Measurements from ENCODE around the gene ZBTB7C.
"Not testable (repeated sequence)": the region's sequence is repeated elsewhere in the genome, so short reads cannot be mapped to it uniquely, and the experiment has no call there.

The ZBTB7C gene

DNA sequence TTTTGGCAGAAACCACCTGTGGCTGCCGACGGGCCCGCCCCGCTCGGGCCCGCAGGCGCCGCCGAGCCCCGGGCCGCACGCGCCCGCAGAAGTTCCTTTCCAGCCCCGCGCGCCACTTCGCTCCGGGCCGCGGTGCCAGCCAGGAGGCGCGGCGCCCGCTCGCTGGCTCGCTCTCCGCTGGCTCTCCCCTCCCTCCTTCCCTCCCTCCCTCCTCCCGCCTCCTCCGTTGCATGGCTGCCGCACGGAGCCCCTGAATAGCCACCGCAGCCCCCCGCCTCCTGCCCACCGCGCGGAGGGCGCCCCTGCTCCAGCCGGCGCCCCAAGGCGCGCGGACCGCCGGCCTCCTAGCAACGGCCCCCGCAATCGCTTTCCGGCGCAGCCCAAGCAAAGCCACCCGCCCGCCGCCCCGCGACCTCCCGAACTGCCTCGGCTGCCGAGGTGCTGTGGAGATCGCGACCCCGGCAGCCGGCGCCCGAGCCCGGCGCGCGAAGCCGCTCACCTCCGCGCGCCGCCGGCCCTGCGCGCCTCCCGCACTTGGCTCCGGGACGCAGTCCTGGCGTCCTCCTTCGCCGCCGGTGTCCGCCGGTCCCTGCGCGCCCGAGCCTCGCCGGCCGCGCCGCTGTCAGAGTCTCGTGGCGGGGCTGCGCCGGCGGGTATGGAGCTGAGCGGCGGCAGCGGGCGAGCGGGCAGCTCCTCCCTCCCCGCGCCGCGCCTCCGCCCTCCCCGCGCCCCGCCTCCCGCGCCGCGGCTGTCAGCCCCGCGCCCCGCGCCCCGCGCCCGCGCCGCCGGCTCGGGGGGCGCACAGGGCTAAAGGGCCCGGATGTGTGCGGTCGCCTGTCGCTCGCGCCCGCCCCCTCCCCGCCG is at the start of gene ZBTB7C:
ZBTB7C (minus strand) TSS at position 657 of the 864 bp plus-strand sequence.
- DNase-seq (ENCODE audit: low read depth in 2 of 2) = no peak

DNA sequence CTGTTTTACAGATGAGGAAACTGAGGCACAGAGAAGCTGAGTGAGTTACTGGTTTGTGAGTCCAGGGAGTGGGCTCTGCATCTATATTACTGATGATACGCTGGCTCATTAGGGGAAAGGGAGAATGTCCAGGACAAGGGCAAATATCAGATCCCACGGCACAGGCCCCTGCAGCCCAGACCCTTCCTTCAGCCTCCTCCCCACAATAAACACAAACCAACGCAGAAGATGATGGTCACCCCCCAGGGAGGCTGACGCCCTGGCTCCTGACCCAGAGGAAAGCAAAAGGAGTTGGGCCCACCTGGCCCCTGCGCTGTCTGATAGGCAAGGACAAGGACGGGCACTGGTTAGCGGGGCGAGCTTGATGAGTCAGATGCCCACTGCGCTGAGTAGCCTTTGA is 47.7 kb upstream of the ZBTB7C start:
- DNase-seq (ENCODE audit: low read depth in 2 of 2) = no peak

DNA sequence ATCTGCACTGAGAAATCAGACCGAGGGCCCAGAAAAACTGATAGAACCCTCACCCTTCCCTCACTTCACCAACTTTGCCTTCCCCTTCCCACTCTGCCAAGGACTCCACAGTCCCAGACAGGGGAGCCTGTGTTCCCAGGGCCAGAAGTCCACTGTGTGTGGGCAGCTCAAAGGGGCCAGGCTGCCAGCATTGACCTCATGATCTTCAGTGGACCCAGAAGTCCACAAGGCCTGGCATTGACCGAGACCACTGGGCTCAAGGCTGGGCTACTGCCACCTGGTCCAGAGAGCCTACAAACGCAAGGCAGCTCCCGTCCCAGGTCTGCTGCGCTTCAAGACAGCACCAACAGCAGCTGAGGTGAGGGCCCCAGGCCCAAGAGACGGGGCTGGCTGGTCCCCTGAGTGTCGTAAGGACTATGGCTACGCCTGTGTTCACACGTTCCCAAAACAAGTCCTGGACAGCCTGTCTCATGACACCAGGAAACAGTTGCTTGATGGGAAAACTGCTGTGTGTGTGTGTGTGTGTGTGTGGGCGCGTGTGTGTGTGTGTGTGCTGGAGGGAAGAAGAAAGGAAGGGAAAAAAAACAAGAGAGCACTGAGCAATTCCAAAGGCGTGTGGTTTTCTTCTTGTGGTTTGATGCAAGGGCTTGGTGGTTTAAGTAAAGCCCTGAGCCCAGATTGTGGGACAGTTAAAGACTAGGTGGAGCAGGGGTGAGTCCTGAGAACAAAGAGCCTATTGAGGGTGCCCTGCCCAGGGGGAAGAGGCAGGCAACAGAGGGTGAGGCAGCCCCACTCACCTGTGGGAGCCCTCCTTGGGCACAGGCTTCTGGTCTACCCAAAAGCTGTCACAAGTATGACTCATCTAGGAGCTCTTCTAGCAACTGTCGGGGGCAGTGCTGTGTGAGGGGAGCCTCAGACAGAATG is 46.6 kb upstream of the ZBTB7C start:
- DNase-seq (ENCODE audit: low read depth in 2 of 2) = peak in 1 of 2 experiments; percentile 12

DNA sequence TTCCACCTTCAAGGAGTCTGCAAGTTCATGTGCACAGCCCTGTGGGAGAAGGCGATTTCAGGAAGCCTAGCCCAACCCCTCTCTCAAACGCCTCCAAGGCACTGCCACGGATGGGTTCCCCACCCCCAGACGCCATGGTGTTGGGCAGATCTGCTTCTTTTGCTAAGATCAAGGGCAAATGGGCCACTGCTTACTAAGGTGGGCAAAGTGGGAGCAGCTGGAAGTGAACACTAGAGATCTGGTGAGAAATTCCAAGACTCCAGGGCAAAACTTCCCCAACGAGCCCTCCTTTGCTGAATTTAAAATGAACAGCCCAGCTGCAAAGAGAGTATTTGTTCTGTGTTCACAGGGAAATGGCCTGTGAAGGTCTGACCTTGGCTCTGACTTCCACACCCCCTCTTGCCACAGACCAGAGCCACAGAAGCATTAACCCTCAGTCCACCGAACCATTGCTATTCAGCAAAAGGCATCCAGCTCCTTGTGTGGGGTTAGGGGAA is 45.1 kb upstream of the ZBTB7C start:
- no peak for DNase-seq (ENCODE audit: low read depth in 2 of 2)

DNA sequence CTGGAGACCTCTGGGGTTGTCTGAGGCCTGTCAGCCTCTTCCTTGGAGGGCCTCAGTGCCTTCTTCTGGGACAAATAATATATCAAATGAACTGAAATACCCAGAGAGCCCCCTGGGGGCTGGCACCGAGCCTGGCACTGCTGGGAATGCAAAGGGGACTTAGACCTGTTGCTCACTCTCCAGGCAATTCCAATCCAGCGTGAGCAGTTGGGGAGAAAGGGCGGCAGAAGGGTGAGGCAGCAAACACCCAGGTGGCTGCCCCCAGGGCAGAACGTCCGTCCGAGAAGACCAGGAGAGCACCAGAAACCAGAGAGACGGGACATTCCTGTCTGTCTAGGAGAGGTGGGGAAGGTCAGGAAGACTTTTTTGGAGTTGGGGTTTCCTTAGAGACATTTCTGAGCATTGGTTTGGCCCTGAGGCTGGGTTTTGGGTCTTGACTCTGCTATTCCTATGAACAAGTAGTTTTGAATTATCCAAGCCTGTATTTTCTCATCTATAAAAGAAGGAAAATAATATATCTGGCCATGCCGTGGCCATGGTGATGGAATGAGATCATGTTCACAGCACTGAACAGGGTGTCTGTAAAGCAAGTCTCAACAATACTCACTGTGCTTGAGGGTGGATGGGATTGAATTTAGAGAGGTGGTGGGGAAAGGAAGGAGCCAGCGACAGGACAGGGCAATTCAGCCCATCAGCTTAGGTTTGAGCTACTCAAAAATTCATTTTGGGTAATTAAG is 44.3 kb upstream of the ZBTB7C start:
- no peak for DNase-seq (ENCODE audit: low read depth in 2 of 2)

DNA sequence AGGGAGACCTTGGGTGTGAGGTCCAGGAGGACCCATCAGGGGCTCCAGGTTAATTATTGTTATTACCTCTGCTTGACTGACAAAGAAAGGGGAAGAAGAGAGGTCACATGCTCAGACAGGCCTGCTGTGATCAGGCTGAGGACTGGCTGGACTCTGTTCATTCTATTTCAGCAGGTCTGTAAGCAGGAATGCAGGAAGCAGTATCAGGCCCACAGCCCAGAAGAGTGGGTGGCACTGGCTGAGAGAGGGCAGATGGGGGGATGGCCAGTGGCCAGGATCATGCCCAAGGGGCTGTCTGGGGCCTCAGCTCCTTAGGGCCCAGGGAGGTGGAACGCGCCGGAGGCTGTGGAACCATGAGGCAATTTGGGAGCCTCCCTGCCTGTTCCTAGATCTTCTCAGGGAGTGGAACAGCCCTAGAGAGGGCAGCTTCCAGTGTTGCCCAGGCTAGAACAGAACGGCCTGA is 43.7 kb upstream of the ZBTB7C start:
- no peak for DNase-seq (ENCODE audit: low read depth in 2 of 2)

DNA sequence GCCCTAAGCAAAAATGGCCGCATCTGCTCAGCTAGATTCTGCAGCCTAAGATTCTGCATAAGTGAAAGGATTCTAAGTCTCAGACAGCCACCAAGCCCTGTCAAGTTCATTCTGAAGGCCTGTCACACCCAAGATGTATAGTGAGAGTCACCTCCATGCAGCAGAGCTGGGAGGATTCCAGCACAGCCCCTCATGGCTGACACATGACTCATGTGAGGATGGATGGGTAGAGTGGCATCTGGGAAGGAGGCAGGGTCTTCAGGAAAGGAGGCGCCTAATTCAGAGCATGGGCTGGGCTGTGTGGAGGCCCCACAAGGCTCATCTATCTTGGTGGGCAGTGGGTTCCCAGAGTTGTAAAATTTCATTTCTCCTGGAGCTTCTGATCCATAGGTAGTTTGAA is 41.5 kb upstream of the ZBTB7C start:
- DNase-seq (ENCODE audit: low read depth in 2 of 2) = no peak

DNA sequence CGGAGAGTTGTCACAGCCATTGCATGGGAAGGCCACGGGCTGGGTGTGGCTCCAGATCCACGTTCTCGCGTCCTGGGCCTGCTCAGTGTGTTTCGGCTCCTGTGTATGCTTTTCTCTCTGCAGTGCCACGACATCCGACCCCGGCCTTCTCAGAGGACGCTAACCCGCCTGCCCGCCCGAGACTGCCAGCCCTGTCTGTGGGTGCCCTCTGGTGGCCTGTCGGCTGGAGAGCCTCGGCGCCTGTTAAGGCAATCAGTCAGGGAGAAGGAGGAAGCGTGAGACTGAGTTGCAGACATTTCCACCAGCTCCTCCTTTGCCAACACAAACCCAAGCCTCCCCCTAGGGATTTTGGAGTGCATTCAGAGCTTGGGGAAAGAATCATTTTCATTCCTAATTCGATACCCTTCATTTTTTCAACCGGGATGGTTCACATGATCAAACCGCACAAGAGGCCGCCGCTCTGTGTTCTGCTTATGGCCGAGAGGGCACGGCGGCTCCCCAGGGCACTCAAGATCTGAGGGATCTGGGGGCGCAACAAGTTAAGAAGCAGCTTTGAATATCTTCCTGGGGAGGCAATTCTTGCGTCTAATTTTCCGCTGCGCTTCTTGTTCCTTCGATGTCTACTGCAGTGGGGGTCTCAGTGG is 37.5 kb upstream of the ZBTB7C start:
- peak; percentile 43 to 60 for DNase-seq (ENCODE audit: low read depth in 2 of 2)

DNA sequence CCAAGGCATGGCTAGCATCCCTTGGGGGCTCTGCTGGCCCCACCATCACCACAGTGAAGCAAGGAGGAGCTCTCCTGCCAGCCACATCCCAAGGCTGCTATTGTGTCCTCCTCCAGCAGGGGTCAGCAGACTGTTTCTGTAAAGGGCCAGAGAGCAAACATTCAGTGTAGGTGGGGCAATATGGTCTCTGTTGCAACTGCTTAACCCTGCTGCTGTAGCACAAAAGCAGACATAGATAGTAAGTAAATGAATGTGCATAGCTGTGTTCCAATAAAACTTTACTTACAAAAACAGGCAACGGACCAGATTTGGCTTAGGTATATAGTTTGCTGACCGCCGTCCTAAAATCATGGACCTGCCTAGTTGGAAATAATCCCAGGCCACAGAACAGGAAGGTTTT is 36.4 kb upstream of the ZBTB7C start:
- DNase-seq (ENCODE audit: low read depth in 2 of 2) = peak; percentile 51 to 76

DNA sequence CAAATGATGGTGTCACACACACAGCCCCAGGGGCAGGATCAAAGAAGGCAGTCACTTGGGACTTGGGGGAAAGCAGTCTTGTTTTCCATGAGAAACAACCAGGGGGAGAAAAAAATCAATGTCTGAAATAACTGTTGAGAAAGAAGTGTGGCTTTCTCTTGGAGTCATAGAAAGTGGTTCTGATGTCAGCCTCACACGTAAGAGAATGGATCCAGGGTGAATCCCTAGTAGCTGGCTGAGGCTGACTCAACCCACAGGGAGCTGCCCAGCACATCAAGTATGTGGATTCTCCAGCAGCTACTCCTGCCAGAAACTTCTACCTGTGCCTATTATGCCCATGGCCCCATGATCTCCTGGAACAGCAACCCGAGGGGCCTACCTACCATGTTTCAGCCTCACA is 33.6 kb upstream of the ZBTB7C start:
- DNase-seq (ENCODE audit: low read depth in 2 of 2) = no peak

DNA sequence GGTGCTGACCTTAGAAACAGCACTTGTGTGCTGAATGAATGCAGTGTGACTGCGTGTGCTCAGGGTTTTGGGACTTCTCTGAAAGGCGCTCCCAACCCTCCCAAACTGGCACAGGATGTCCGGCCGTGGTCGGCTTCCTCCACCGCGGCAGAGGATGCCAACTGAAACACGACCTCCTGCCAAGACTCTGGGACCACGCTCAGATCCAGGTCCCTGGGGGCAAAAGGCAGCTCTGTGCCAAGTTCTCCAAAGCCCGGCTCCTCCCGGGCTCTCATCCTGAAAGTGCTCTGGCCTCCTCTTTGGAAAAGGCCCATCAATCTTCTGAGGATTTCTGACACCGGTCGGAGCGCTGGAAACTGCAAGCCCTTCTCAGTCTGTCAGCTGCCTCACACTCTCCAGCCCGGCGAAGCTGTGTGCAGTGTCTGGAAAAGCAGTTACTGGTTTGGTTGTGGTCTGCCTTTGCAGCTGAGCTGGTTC is 32.3 kb upstream of the ZBTB7C start:
- DNase-seq (ENCODE audit: low read depth in 2 of 2) = no peak

DNA sequence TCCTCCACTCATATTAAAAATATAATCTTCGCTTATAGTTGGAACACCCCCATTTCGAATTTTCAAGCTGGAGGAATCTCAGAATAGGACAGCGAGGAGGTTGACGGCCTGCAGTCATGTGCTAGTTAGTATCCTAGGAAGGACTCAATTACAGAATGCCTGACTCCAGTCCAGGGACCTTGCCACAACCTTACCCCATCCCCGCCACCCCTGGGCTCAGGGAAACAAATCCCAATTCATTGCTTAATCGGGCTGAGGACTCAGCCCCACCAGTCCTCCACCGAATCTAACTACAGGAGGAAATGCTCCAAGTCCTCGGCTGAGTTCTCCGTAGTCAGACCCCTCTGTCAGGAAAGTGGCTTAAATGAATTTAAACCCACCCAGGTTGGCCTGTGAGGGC is 31.7 kb upstream of the ZBTB7C start:
- DNase-seq (ENCODE audit: low read depth in 2 of 2) = no peak

DNA sequence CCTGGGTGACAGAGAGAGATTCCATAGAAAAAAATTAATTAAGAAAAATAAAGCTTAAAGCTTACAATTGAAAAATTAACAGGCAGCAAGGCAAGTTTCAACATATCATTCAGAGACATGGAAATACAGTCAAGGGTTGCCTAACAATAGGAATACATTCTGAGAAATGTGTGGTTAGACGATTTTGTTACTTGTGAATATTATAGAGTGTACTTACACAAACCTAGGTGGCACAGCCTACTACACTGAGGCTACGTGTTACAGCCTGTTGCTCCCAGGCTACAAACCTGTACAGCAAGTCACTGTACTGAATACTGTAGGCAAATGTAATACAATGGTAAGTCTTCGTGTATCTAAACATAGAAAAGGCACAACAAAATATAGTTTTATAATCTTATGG is 27.7 kb upstream of the ZBTB7C start:
- no peak for DNase-seq (ENCODE audit: low read depth in 2 of 2)

DNA sequence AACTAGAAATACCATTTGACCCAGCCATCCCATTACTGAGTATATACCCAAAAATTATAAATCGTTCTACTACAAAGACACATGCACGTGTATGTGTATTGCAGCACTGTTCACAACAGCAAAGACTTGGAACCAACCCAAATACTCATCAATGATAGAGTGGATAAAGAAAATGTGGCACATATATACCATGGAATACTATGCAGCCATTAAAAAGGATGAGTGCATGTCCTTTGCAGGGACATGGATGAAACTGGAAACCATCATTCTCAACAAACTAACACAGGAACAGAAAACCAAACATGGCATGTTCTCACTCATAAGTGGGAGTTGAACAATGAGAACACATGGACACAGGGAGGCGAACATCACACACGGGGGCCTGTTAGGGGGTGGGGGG is 25.2 kb upstream of the ZBTB7C start:
- not testable (repeated sequence) for DNase-seq (ENCODE audit: low read depth in 2 of 2)

DNA sequence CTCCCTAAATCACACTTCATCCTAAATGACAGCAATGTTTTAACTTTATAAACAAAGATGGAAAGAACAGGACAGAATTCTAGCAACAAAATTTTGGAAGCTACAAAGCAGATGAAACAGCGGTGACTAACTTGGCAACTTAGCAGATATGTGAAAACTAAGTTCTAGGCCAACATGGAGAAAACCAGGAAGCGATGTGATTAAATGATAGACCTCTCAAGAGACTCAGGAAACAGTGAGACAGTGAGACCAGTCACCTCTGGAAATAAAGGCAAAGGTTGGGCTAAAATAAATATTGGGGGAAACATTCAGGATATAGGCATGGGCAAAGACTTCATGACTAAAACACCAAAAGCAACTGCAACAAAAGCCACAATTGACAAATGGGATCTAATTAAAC is 24.4 kb upstream of the ZBTB7C start:
- DNase-seq (ENCODE audit: low read depth in 2 of 2) = no peak

DNA sequence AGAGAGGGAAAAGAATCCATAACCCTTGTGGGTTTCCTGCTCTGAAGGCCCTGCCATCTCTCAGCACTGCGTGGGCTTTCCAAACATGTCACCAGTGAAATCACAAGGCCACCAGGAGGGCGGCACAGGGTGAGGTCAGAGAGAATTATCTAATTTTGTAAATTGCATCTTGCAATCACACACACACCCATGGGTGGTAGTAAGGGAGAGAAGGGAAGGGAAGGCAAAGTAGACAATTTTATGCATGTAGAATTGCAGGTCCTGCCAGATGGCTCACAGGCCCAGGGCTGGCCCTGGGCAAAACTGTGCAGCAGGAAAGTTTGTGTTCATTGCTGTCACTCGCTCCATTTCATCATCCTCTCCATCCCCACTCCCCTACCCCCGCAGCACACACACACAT is 21.0 kb upstream of the ZBTB7C start:
- DNase-seq (ENCODE audit: low read depth in 2 of 2) = no peak

DNA sequence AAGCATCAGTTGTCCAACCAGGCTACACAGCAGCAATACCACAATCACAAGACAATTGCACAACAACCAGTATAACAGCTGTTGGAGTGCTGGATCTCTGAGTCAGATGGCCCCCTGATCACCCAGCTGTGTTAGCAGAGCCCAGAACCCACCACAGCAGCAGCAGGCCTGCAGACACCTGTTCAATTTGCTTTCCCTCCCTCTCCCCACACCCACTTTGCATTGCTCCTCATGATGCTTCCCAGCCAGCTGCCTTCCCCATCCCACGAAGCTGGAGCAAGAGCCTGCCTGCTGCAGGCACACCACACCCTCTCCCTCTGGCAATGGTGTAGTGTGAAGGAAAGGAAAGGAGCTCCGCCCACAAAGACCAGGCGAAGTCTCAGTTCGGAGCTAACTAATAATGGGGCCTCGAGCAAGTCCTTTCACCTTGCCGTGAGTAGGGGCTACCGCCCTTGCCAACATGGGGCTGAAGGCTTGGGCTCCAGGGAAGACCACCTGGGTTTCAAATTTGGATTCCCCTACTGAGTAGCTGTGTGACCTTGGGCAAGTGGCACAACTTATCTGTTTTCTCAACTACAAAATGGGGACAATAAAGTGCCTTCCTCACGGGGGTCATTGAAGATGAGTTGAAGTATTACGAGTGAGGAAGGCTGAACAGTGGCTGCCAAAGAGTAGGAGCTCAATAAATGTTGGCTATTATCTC is 19.4 kb upstream of the ZBTB7C start:
- no peak for DNase-seq (ENCODE audit: low read depth in 2 of 2)

DNA sequence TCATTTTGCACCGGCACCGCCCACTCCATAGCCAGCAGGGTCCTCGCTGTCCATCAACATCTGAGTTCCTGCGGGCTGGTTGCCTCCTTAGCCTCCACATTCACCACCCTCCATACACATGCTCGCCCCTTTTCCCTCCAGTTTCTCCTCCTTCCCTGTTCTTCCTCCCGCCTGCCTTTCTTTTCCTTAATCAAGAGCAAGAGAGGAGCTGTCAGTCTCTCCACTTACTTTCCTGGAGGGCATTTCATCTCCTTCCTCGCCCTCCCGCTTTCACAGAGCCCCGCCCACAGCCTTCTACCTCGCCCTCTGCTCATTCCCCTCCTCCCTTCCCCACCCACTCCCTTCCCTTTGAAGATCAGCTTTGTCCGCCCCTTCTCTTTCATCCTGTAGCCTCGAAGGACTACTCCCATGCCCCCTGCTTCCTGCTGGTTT is 13.8 kb upstream of the ZBTB7C start:
- no peak for DNase-seq (ENCODE audit: low read depth in 2 of 2)

DNA sequence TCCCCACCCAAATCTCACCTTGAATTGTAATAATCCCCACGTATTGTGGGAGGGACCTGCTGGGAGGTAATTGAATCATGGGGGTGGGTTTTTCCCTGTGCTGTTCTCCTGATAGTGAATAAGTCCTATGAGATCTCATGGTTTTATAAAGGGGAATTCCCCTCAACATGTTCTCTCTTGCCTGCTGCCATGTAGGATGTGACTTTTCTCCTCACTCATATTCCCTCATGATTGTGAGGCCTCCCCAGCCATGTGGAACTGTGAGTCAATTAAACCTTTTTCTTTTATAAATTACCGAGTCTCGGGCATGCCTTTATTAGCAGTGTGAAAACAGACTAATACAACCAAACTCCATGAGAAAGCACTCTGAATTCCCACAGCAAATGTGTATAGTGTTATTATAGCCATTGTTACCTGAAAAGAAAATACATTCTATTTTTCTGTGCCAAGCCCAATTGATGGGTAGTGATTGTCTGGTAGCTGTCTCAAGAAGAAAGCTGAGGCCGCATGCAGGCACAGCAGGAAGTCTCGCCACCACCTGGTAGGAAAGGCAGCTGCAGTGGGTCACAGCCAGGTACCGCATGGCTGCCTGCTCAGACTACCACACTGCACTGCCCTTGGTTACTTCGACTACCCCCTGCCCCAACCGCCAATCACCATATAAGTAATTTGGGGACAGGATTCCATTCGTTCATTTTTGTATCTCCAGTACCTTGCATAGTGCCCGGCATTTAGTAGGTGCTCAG is 10.3 kb upstream of the ZBTB7C start:
- DNase-seq (ENCODE audit: low read depth in 2 of 2) = no peak

All from stimulated activated CD4-positive, alpha-beta T cell treated with anti-CD3 and anti-CD28 coated beads, Interleukin-12 subunit alpha, Interleukin-12 subunit beta, amount 100 ng/mL, for 24 hours (primary cell).